Mammary epithelial cell (primary cell): Measurements from ENCODE around the gene MOB3B.

Source experiments
- CTCF ChIP-seq, 2 donors: IDR thresholded peaks in 1 of 2; conservative IDR thresholded peaks in 1 of 2; 2 replicates each; pipeline ENCODE4 v1.5.1; 2011 to 2012; ENCODE audit warnings: inconsistent platforms in 2 of 2, low read length in 2 of 2, mild to moderate bottlenecking in 2 of 2, control low read depth in 1 of 2, low read depth in 1 of 2; ENCODE audit not compliant: insufficient read depth in 1 of 2; ENCODE audit errors: extremely low read depth in 1 of 2
- EZH2 ChIP-seq: IDR thresholded peaks from 2 replicates; pipeline ENCODE4 v1.6.1; 2012; ENCODE audit warnings: low read length, inconsistent platforms, borderline replicate concordance

DNA sequence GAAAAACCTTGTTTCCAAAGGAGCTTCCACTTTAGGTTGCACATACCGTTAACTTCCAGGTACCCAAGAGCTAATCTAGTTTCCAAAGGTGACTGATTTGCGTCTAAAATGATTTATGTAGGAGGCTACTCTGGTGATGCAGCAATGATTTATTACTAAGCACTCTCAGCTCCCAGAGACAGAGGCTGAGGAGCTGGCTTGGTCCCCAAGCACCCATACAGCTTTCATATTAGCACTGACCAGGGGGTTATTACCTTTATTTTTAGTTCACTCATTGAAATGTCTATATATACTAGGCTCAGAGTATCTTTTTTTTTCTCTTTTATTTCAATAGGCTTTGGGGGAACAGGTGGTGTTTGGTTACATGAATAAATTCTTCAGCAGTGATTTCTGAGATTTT is 141.5 kb downstream of the MOB3B start:
- TF ChIP-seq CTCF (conservative IDR thresholded peaks at IDR 0.05 in 1 of 2, IDR thresholded peaks at IDR 0.05 in 1 of 2; ENCODE audit: extremely low read depth in 1 of 2, insufficient read depth in 1 of 2, low read depth in 1 of 2, low read length in 2 of 2) (no peak), EZH2 (no peak)
